GM12878 (cell line): ENCODE measurements around the gene DNAJC12. TPM values are rescaled to one million over a fixed set of nuclear protein-coding genes. Genes with fewer than 3 reads are reported as not detected.

ENCODE experiments used
- CHD2 ChIP-seq: IDR thresholded peaks from 2 replicates; pipeline ENCODE4 v1.6.1; 2011; ENCODE audit warnings: low read depth, low read length, improper control_type of control experiment, borderline replicate concordance
- ESRRA ChIP-seq: IDR thresholded peaks from 2 replicates; pipeline ENCODE4 v1.6.1; 2012; ENCODE audit warnings: mild to moderate bottlenecking, low read length, improper control_type of control experiment
- GABPA ChIP-seq: IDR thresholded peaks from 2 replicates; pipeline ENCODE4 v1.6.1; 2014; ENCODE audit warnings: antibody characterized with exemption, low read depth, mild to moderate bottlenecking, inconsistent platforms
- HDAC2 ChIP-seq: fragments of 200-600 bp; sonication (generic); IDR thresholded peaks from 2 replicates; pipeline ENCODE4 v1.6.1; 2017
- IRF3 ChIP-seq: fragments of 450-650 bp; IDR thresholded peaks from 2 replicates; pipeline ENCODE4 v1.6.1; 2014; ENCODE audit warnings: mild to moderate bottlenecking
- MEF2A ChIP-seq: IDR thresholded peaks from 2 replicates; pipeline ENCODE4 v1.6.1; 2011; ENCODE audit warnings: low read depth, mild to moderate bottlenecking, low read length, moderate library complexity; ENCODE audit not compliant: insufficient read depth
- MXI1 ChIP-seq: fragments of 150-350 bp; IDR thresholded peaks from 2 replicates; pipeline ENCODE4 v1.6.1; 2011; ENCODE audit warnings: low read depth, mild to moderate bottlenecking, inconsistent platforms, low read length, improper control_type of control experiment
- NR2C2 ChIP-seq: IDR thresholded peaks from 2 replicates; pipeline ENCODE4 v1.6.1; 2011; ENCODE audit warnings: borderline replicate concordance, low read depth; ENCODE audit not compliant: control insufficient read depth, insufficient read length
- PAX8 ChIP-seq: fragments of 450-650 bp; IDR thresholded peaks from 2 replicates; pipeline ENCODE4 v1.6.1; 2017; ENCODE audit warnings: mild to moderate bottlenecking, moderate library complexity
- POLR2AphosphoS2 ChIP-seq: IDR thresholded peaks from 2 replicates; pipeline ENCODE4 v1.6.1; 2011; ENCODE audit warnings: low read depth, mild to moderate bottlenecking, low read length, improper control_type of control experiment, moderate library complexity
- POLR2AphosphoS5 ChIP-seq: IDR thresholded peaks from 2 replicates; pipeline ENCODE4 v1.6.1; 2011; ENCODE audit warnings: mild to moderate bottlenecking, low read length, inconsistent platforms
- RUNX3 ChIP-seq: IDR thresholded peaks from 2 replicates; pipeline ENCODE4 v1.6.1; 2012; ENCODE audit warnings: low read length, inconsistent platforms
- SMC3 ChIP-seq: IDR thresholded peaks from 2 replicates; pipeline ENCODE4 v1.6.1; 2011; ENCODE audit warnings: low read length, improper control_type of control experiment, borderline replicate concordance
- YBX1 ChIP-seq: fragments of 450-650 bp; IDR thresholded peaks from 2 replicates; pipeline ENCODE4 v1.6.1; 2016; ENCODE audit warnings: antibody characterized with exemption
- ZNF24 ChIP-seq: fragments of 450-650 bp; IDR thresholded peaks from 2 replicates; pipeline ENCODE4 v1.6.1; 2017; ENCODE audit warnings: antibody characterized with exemption, mild to moderate bottlenecking
- ZNF622 ChIP-seq: fragments of 450-650 bp; IDR thresholded peaks from 2 replicates; pipeline ENCODE4 v1.6.1; 2017; ENCODE audit warnings: mild to moderate bottlenecking, inconsistent platforms
- polyA plus RNA-seq, 11 experiments: library from polyadenylated mRNA; depleted of rRNA in 4 of 11; unstranded in 6 of 11; stranded (reverse) in 5 of 11; fragments of >200 nt; fragmentation: Nextera tagmentation in 4 of 11; fragmentation: Illumina TruSeq in 1 of 11; extraction: Ambion mirVana in 4 of 11; extraction: Trizol in 1 of 11; gene quantifications; 1 replicate in 1 of 11; 2 replicates in 10 of 11; pipeline versions ENCODE4 v1.2.1 to v1.2.3, GENCODE V29; 2011 to 2016; ENCODE audit warnings: inconsistent platforms in 2 of 11, missing spikeins in 2 of 11, low read depth in 1 of 11
- total RNA-seq, 4 experiments: library from RNA; depleted of rRNA in 3 of 4; stranded (reverse); fragments of >200 nt in 3 of 4; fragmentation: Illumina TruSeq in 1 of 4; extraction: Trizol in 1 of 4; gene quantifications; 2 replicates each; pipeline versions ENCODE4 v1.2.1 to v1.2.3, GENCODE V29; 2013 to 2021
- TF ChIP-seq, protein P1 (sequence below): fragments of 450-650 bp; IDR thresholded peaks from 2 replicates; pipeline ENCODE4 v1.6.1; 2017; ENCODE audit warnings: low read depth, mild to moderate bottlenecking, moderate library complexity
- TF ChIP-seq, protein P2 (sequence below): fragments of 150-350 bp; IDR thresholded peaks from 2 replicates; pipeline ENCODE4 v1.6.1; 2014; ENCODE audit warnings: mild to moderate bottlenecking, low read depth, low read length
- TF ChIP-seq, protein P3 (sequence below): IDR thresholded peaks from 2 replicates; pipeline ENCODE4 v1.6.1; 2011; ENCODE audit warnings: low read depth, low read length, improper control_type of control experiment, borderline replicate concordance
- TF ChIP-seq, protein P4 (sequence below): IDR thresholded peaks from 2 replicates; pipeline ENCODE4 v1.6.1; 2011; ENCODE audit warnings: borderline replicate concordance, low read depth, mild to moderate bottlenecking, moderate library complexity, low read length; ENCODE audit not compliant: insufficient read depth, poor library complexity, severe bottlenecking
- TF ChIP-seq, protein P5 (sequence below): IDR thresholded peaks from 2 replicates; pipeline ENCODE4 v1.6.1; 2012; ENCODE audit warnings: low read depth, low read length, improper control_type of control experiment

Gene DNAJC12
- total and polyA plus RNA-seq, 10 of the 15 experiments (the other 5 are each of a cell fraction or from before 2014, with no cell fraction given) = 1.1 to 4.5 (median 3.0) TPM

- TF ChIP-seq, protein P1, sequence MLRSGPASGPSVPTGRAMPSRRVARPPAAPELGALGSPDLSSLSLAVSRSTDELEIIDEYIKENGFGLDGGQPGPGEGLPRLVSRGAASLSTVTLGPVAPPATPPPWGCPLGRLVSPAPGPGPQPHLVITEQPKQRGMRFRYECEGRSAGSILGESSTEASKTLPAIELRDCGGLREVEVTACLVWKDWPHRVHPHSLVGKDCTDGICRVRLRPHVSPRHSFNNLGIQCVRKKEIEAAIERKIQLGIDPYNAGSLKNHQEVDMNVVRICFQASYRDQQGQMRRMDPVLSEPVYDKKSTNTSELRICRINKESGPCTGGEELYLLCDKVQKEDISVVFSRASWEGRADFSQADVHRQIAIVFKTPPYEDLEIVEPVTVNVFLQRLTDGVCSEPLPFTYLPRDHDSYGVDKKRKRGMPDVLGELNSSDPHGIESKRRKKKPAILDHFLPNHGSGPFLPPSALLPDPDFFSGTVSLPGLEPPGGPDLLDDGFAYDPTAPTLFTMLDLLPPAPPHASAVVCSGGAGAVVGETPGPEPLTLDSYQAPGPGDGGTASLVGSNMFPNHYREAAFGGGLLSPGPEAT = peak; percentile 60; the same call in 1 of the 2 replicates
- TF ChIP-seq ZNF622 = no peak
- TF ChIP-seq POLR2AphosphoS2 = peak; percentile 77
- TF ChIP-seq, protein P2, sequence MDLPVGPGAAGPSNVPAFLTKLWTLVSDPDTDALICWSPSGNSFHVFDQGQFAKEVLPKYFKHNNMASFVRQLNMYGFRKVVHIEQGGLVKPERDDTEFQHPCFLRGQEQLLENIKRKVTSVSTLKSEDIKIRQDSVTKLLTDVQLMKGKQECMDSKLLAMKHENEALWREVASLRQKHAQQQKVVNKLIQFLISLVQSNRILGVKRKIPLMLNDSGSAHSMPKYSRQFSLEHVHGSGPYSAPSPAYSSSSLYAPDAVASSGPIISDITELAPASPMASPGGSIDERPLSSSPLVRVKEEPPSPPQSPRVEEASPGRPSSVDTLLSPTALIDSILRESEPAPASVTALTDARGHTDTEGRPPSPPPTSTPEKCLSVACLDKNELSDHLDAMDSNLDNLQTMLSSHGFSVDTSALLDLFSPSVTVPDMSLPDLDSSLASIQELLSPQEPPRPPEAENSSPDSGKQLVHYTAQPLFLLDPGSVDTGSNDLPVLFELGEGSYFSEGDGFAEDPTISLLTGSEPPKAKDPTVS = no peak
- TF ChIP-seq ESRRA = no peak
- TF ChIP-seq YBX1 = no peak
- TF ChIP-seq GABPA = no peak
- no peak for TF ChIP-seq PAX8
- TF ChIP-seq, protein P3, sequence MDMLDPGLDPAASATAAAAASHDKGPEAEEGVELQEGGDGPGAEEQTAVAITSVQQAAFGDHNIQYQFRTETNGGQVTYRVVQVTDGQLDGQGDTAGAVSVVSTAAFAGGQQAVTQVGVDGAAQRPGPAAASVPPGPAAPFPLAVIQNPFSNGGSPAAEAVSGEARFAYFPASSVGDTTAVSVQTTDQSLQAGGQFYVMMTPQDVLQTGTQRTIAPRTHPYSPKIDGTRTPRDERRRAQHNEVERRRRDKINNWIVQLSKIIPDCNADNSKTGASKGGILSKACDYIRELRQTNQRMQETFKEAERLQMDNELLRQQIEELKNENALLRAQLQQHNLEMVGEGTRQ = peak; percentile 87
- no peak; the same call in 1 of the 2 replicates for TF ChIP-seq ZNF24
- TF ChIP-seq POLR2AphosphoS5 = peak; percentile 93
- peak; percentile 17; the same call in 1 of the 2 replicates for TF ChIP-seq MXI1
- TF ChIP-seq, protein P4, sequence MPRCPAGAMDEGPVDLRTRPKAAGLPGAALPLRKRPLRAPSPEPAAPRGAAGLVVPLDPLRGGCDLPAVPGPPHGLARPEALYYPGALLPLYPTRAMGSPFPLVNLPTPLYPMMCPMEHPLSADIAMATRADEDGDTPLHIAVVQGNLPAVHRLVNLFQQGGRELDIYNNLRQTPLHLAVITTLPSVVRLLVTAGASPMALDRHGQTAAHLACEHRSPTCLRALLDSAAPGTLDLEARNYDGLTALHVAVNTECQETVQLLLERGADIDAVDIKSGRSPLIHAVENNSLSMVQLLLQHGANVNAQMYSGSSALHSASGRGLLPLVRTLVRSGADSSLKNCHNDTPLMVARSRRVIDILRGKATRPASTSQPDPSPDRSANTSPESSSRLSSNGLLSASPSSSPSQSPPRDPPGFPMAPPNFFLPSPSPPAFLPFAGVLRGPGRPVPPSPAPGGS = peak; percentile 76
- no peak for TF ChIP-seq SMC3
- TF ChIP-seq IRF3 = no peak
- TF ChIP-seq MEF2A = peak; percentile 41; the same call in 1 of the 2 replicates
- TF ChIP-seq RUNX3 = peak; percentile 94
- no peak for TF ChIP-seq CHD2
- TF ChIP-seq HDAC2 = no peak
- TF ChIP-seq, protein P5, sequence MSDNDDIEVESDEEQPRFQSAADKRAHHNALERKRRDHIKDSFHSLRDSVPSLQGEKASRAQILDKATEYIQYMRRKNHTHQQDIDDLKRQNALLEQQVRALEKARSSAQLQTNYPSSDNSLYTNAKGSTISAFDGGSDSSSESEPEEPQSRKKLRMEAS = peak; percentile 92
- TF ChIP-seq NR2C2 = no peak
Measured at GRCh38 chr10:67884313-67884841, 46.4 kb upstream of the DNAJC12 start, which contains the start of gene SIRT1 (continued).
